GM18951 (cell line): ENCODE data around the gene RAB11B.
"Not testable (repeated sequence)": the region's sequence is repeated elsewhere in the genome, so short reads cannot be mapped to it uniquely, and the experiment has no call there.

Experiments used
- POLR2A ChIP-seq: IDR thresholded peaks from 4 replicates; pipeline ENCODE4 v1.6.1; 2011; ENCODE audit warnings: mild to moderate bottlenecking; ENCODE audit not compliant: insufficient read length, insufficient read depth; ENCODE audit errors: extremely low read depth
- in situ Hi-C: fragments of 300-500 bp; cut with MboI; formaldehyde crosslinking; loops from one replicate; pipeline ENCODE4 v1.12.0; 2022; ENCODE audit warnings: low sequenced_read_pairs, mixed read lengths, inconsistent platforms; ENCODE audit not compliant: unreplicated experiment

RAB11B gene

GRCh38 chr19:8389891-8390616, at the start of gene RAB11B:
RAB11B (plus strand) TSS chr19:8390360; CDS start chr19:8390417, 57 bp downstream.
- TF ChIP-seq POLR2A, result peak; percentile 71
- in situ Hi-C loops, result no loop called here

GRCh38 chr19:8341504-8341903, 48.7 kb upstream of the RAB11B start:
- in situ Hi-C loops, result not testable (repeated sequence)

GRCh38 chr19:8342316-8342683, 47.9 kb upstream of the RAB11B start:
- in situ Hi-C loops, result no loop called here
- TF ChIP-seq POLR2A, result no peak

GRCh38 chr19:8342684-8343482, 47.3 kb upstream of the RAB11B start, which contains the start of gene KANK3:
KANK3 (minus strand) TSS chr19:8343262; CDS start chr19:8337828, 5,434 bp downstream.
- no peak for TF ChIP-seq POLR2A
- in situ Hi-C loops, result no loop called here

GRCh38 chr19:8343483-8343844, 46.7 kb upstream of the RAB11B start:
- in situ Hi-C loops, result no loop called here
- TF ChIP-seq POLR2A, result no peak

- in situ Hi-C loops, result not testable (repeated sequence)
These were observed 40.4 kb upstream of the RAB11B start for GRCh38 chr19:8349629-8350372.

GRCh38 chr19:8352134-8352827, 37.9 kb upstream of the RAB11B start:
- in situ Hi-C loops, result no loop called here
- TF ChIP-seq POLR2A, result no peak

- in situ Hi-C loops, result not testable (repeated sequence)
These were observed 37.3 kb upstream of the RAB11B start for GRCh38 chr19:8352845-8353244.

- in situ Hi-C loops, result no loop called here
- TF ChIP-seq POLR2A, result no peak
These were observed 34.3 kb upstream of the RAB11B start for GRCh38 chr19:8355631-8356402.

- in situ Hi-C loops, result no loop called here
- no peak for TF ChIP-seq POLR2A
These were observed 33.1 kb upstream of the RAB11B start for GRCh38 chr19:8357007-8357521.

- TF ChIP-seq POLR2A, result no peak
- in situ Hi-C loops, result no loop called here
These were observed 31.2 kb upstream of the RAB11B start for GRCh38 chr19:8358948-8359347.

GRCh38 chr19:8360196-8360595, 30.0 kb upstream of the RAB11B start:
- in situ Hi-C loops, result no loop called here
- no peak for TF ChIP-seq POLR2A
